Neural crest cell (in vitro differentiated cells): ENCODE data around the gene PLCL1. TPM values are rescaled to one million over a fixed set of nuclear protein-coding genes. Genes with fewer than 3 reads are reported as not detected.

Experiments
- DNase-seq: peaks from one replicate; pipeline ENCODE4 v3.0.0; 2021; ENCODE audit warnings: low read depth, mixed read lengths, low spot score
- H3K27ac Mint-ChIP-seq: one replicate; pipeline ENCODE4 v1.8.0; 2021; ENCODE audit warnings: mild to moderate bottlenecking, mixed read lengths; ENCODE audit not compliant: unreplicated experiment
- H3K27me3 Mint-ChIP-seq: 2 replicates; pipeline ENCODE4 v1.8.0; 2021; ENCODE audit warnings: low read depth, mild to moderate bottlenecking, mixed read lengths
- H3K36me3 Mint-ChIP-seq: 2 replicates; pipeline ENCODE4 v1.8.0; 2021; ENCODE audit warnings: low read depth, mild to moderate bottlenecking, mixed read lengths
- H3K4me1 Mint-ChIP-seq: 2 replicates; pipeline ENCODE4 v1.8.0; 2021; ENCODE audit warnings: mixed read lengths
- H3K4me3 Mint-ChIP-seq: one replicate; pipeline ENCODE4 v1.8.0; 2021; ENCODE audit warnings: mild to moderate bottlenecking, mixed read lengths
- H3K9me3 Mint-ChIP-seq: 2 replicates; pipeline ENCODE4 v1.8.0; 2021; ENCODE audit warnings: mixed read lengths
- total RNA-seq: library from RNA; stranded (reverse); gene quantifications from 2 replicates; pipeline ENCODE4 v1.2.1, GENCODE V29; 2021
- TF ChIP-seq, protein P1 (sequence below): fragments of 200-600 bp; sonication (generic); conservative IDR thresholded peaks from 2 replicates; pipeline ENCODE4 v1.5.0; 2021; ENCODE audit warnings: antibody characterized with exemption, mild to moderate bottlenecking

PLCL1 gene
- total RNA-seq, 1 donor from 2014 or later: 0.72 TPM

- H3K27me3 Mint-ChIP-seq: no peaks in the 10 kb centered on the region
- H3K27ac Mint-ChIP-seq: no peak overlapping the region
- DNase-seq: no peak
- H3K36me3 Mint-ChIP-seq: no peaks in the 10 kb centered on the region
- TF ChIP-seq, protein P1, sequence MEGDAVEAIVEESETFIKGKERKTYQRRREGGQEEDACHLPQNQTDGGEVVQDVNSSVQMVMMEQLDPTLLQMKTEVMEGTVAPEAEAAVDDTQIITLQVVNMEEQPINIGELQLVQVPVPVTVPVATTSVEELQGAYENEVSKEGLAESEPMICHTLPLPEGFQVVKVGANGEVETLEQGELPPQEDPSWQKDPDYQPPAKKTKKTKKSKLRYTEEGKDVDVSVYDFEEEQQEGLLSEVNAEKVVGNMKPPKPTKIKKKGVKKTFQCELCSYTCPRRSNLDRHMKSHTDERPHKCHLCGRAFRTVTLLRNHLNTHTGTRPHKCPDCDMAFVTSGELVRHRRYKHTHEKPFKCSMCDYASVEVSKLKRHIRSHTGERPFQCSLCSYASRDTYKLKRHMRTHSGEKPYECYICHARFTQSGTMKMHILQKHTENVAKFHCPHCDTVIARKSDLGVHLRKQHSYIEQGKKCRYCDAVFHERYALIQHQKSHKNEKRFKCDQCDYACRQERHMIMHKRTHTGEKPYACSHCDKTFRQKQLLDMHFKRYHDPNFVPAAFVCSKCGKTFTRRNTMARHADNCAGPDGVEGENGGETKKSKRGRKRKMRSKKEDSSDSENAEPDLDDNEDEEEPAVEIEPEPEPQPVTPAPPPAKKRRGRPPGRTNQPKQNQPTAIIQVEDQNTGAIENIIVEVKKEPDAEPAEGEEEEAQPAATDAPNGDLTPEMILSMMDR: no peak
- H3K9me3 Mint-ChIP-seq: no peaks in the 10 kb centered on the region
- no peak overlapping the region for H3K4me3 Mint-ChIP-seq
- H3K4me1 Mint-ChIP-seq: no peaks in the 10 kb centered on the region
These were observed 104.8 kb downstream of the PLCL1 start for GRCh38 chr2:197908990-197909776.

DNA sequence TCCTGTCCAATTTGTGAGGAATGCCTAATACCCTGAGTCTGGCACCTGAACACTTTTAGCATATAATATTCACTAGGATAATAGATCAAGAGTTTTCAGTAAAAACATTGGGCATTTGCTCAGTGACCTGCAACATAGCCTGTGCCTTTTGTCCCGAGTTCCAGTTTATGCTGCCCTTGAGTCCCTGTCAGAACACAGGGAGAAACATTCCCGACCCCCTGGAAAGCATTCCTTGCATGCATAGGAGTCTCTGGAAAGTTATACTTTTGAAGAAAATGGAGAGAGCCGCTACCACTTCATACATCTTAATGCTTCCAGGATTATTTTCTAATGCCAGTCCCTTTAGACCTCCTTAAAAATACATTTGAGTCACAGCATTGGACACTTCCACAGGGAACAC, 107.3 kb downstream of the PLCL1 start:
- Mint-ChIP-seq H3K27me3 (peaks cover 12% of the 10 kb centered on the region), H3K27ac (no peak overlapping the region), H3K36me3 (no peaks in the 10 kb centered on the region), H3K4me1 (no peaks in the 10 kb centered on the region), H3K9me3 (no peaks in the 10 kb centered on the region), H3K4me3 (no peak overlapping the region)
- no peak for DNase-seq
- TF ChIP-seq, protein P1: no peak

GRCh38 chr2:197913084-197913483, 108.7 kb downstream of the PLCL1 start:
- no peaks in the 10 kb centered on the region for H3K4me1 Mint-ChIP-seq
- DNase-seq: no peak
- H3K36me3 Mint-ChIP-seq: no peaks in the 10 kb centered on the region
- peaks cover 14% of the 10 kb centered on the region for H3K27me3 Mint-ChIP-seq
- H3K27ac Mint-ChIP-seq: no peak overlapping the region
- no peaks in the 10 kb centered on the region for H3K9me3 Mint-ChIP-seq
- TF ChIP-seq, protein P1: no peak
- H3K4me3 Mint-ChIP-seq: no peak overlapping the region

- H3K4me1 Mint-ChIP-seq: peaks cover 5% of the 10 kb centered on the region
- no peak for DNase-seq
- peaks cover 2% of the 10 kb centered on the region for H3K9me3 Mint-ChIP-seq
- no peak overlapping the region for H3K4me3 Mint-ChIP-seq
- no peaks in the 10 kb centered on the region for H3K36me3 Mint-ChIP-seq
- TF ChIP-seq, protein P1: no peak
- H3K27ac Mint-ChIP-seq: no peak overlapping the region
- H3K27me3 Mint-ChIP-seq: peaks cover 14% of the 10 kb centered on the region
These were observed 110.4 kb downstream of the PLCL1 start for GRCh38 chr2:197914778-197915177.

- DNase-seq: no peak
- Mint-ChIP-seq H3K4me3 (no peak overlapping the region), H3K27ac (no peak overlapping the region), H3K9me3 (peaks cover 5% of the 10 kb centered on the region), H3K4me1 (peaks cover 6% of the 10 kb centered on the region), H3K36me3 (no peaks in the 10 kb centered on the region), H3K27me3 (peaks cover 14% of the 10 kb centered on the region)
- TF ChIP-seq, protein P1: no peak
These were observed 111.3 kb downstream of the PLCL1 start for GRCh38 chr2:197915548-197916265.
